Heart left ventricle (tissue), 13 donors: ENCODE results near the gene ENDOU.

ENCODE experiments used
- POLR2A ChIP-seq, 2 donors: fragments of 450-650 bp; IDR thresholded peaks; one replicate each; pipeline ENCODE4 v1.6.1; 2017; ENCODE audit warnings: antibody characterized with exemption in 2 of 2, mild to moderate bottlenecking in 2 of 2, moderate library complexity in 2 of 2
- TF ChIP-seq, protein P1 (sequence below), 12 donors: fragments of 200-600 bp; sonication (generic) in 4 of 12; IDR thresholded peaks; one replicate each; pipeline versions ENCODE4 v1.5.0 to v1.8.0; 2018 to 2022; ENCODE audit warnings: antibody characterized with exemption in 12 of 12, mild to moderate bottlenecking in 5 of 12
- donor health status: ischemic (EF 13 %, LVEDD 7.1; RV severe dilation, severe dysfunction).
- donor health status: DM: no; HTN: yes; CAD: no.
- donor health status: DM: no; HTN: no; CAD: no.
- donor health status: ischemic (EF 25% LVEDD 6.9; RV normal size, moderate dysfunction).
- donor health status: ischemic (EF 25% LVEDD 5.7; RV mildly dilated, moderate dysfunction).
- donor health status: ischemic (EF 35%, LVEDD 5.7; RV mildly dilated, moderate dysfunction).
- donor health status: nonischemic (EF 11% LVEDD 7.7; RV severe dilation, severe dysfunction).
- donor health status: DM: yes; HTN: yes; CAD: no.
- donor health status: PGD.
- donor health status: ischemic (EF 29% LVEDD 5.4; RV normal size, mild dysfunction).
- donor health status: nonischemic (EF 23%, LVEDD 6.1; RV moderate dilation, normal function).

DNA sequence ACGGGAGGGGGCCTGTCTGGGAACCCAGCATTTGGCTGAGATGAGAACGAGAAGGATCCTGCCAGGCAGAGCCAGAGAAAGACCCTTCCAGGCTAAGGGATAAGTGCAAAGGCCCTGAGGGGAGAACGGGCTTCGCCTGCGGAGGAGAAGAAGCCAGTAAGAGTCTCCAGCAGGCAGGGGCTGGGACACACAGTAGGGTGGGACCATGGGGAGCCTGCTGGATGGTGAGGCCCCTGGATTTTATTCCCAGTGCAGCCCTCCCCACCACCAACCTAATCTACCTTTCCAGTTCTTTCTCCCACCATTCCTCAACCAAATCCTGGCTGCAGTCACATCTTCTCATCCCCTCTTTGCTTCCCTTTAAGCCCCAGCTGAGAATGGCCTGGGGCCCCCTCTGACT lies 20.8 kb upstream of the ENDOU start:
- no peak for TF ChIP-seq POLR2A (IDR thresholded peaks at IDR 0.05)
- TF ChIP-seq, protein P1, sequence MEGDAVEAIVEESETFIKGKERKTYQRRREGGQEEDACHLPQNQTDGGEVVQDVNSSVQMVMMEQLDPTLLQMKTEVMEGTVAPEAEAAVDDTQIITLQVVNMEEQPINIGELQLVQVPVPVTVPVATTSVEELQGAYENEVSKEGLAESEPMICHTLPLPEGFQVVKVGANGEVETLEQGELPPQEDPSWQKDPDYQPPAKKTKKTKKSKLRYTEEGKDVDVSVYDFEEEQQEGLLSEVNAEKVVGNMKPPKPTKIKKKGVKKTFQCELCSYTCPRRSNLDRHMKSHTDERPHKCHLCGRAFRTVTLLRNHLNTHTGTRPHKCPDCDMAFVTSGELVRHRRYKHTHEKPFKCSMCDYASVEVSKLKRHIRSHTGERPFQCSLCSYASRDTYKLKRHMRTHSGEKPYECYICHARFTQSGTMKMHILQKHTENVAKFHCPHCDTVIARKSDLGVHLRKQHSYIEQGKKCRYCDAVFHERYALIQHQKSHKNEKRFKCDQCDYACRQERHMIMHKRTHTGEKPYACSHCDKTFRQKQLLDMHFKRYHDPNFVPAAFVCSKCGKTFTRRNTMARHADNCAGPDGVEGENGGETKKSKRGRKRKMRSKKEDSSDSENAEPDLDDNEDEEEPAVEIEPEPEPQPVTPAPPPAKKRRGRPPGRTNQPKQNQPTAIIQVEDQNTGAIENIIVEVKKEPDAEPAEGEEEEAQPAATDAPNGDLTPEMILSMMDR (IDR thresholded peaks at IDR 0.05), result no peak
